Measurements from ENCODE around the gene BAHD1. TPM values are rescaled to one million over a fixed set of nuclear protein-coding genes. Genes with fewer than 3 reads are reported as not detected.

Gene BAHD1
- total RNA-seq, 2 donors from 2014 or later = 10.1 to 16.2 TPM

- Histone ChIP-seq H3K4me3 (no peak overlapping the region), H3K9me3 (no peaks in the 10 kb centered on the region), H3K4me1 (peaks cover 39% of the 10 kb centered on the region), H3K27ac (no peak overlapping the region), H3K27me3 (no peaks in the 10 kb centered on the region), H3K36me3 (replicated peaks in 1 of 2; ENCODE audit: insufficient read depth in 1 of 2, low read depth in 2 of 2) (no peaks in the 10 kb centered on the region)
- intact Hi-C loops (cut with DNase I) = no loop called here
- TF ChIP-seq POLR2A (IDR thresholded peaks at IDR 0.05) (no peak), CTCF (IDR thresholded peaks at IDR 0.05) (no peak)
- 72 to 77% methylated on average over 5 of the region's 5 CpGs for WGBS, 2 donors
- DNase-seq (no peak), ATAC-seq (no peak)
These were observed 4.0 kb downstream of the BAHD1 start for GRCh38 chr15:40444736-40445135.

- Histone ChIP-seq H3K36me3 (replicated peaks in 1 of 2; ENCODE audit: insufficient read depth in 1 of 2, low read depth in 2 of 2) (no peaks in the 10 kb centered on the region), H3K9me3 (no peaks in the 10 kb centered on the region), H3K27me3 (no peaks in the 10 kb centered on the region), H3K4me3 (no peak overlapping the region), H3K4me1 (peaks cover 44% of the 10 kb centered on the region), H3K27ac (peak overlapping the region in 1 of 4 donors; percentile 20)
- intact Hi-C loops (cut with DNase I) = no loop called here
- ATAC-seq (no peak), DNase-seq (peak in 1 of 4 donors; percentile 37)
- TF ChIP-seq CTCF (IDR thresholded peaks at IDR 0.05) = no peak
- no peak for TF ChIP-seq POLR2A (IDR thresholded peaks at IDR 0.05)
- WGBS, 2 donors = 51 to 56% methylated on average over 9 of the region's 9 CpGs
These were observed 4.7 kb downstream of the BAHD1 start for GRCh38 chr15:40445421-40445922.

GRCh38 chr15:40446144-40446543 lies 5.4 kb downstream of the BAHD1 start:
- Histone ChIP-seq H3K9me3 (no peaks in the 10 kb centered on the region), H3K4me3 (no peak overlapping the region), H3K27ac (no peak overlapping the region), H3K4me1 (peaks cover 46% of the 10 kb centered on the region), H3K36me3 (replicated peaks in 1 of 2; ENCODE audit: insufficient read depth in 1 of 2, low read depth in 2 of 2) (no peaks in the 10 kb centered on the region), H3K27me3 (no peaks in the 10 kb centered on the region)
- TF ChIP-seq POLR2A (IDR thresholded peaks at IDR 0.05) = no peak
- WGBS, 2 donors = 71% methylated on average over 2 of the region's 3 CpGs; no CpG with 5 or more reads in 1 of the 2 donors
- DNase-seq = no peak
- intact Hi-C loops (cut with DNase I) = no loop called here
- no peak for ATAC-seq

- Histone ChIP-seq H3K27ac (no peak overlapping the region), H3K4me1 (peaks cover 54% of the 10 kb centered on the region), H3K4me3 (no peak overlapping the region), H3K9me3 (no peaks in the 10 kb centered on the region), H3K36me3 (replicated peaks in 1 of 2; ENCODE audit: insufficient read depth in 1 of 2, low read depth in 2 of 2) (no peaks in the 10 kb centered on the region), H3K27me3 (no peaks in the 10 kb centered on the region)
- no peak for TF ChIP-seq POLR2A (IDR thresholded peaks at IDR 0.05)
- TF ChIP-seq CTCF (IDR thresholded peaks at IDR 0.05) = no peak
- intact Hi-C loops (cut with DNase I) = no loop called here
- no peak for DNase-seq
- no peak for ATAC-seq
- 95 to 96% methylated on average over 4 of the region's 4 CpGs for WGBS, 2 donors
These were observed 7.6 kb downstream of the BAHD1 start for GRCh38 chr15:40448354-40448753.

GRCh38 chr15:40449275-40449674 lies 8.5 kb downstream of the BAHD1 start:
- Histone ChIP-seq H3K27me3 (no peaks in the 10 kb centered on the region), H3K36me3 (replicated peaks in 1 of 2; ENCODE audit: insufficient read depth in 1 of 2, low read depth in 2 of 2) (no peaks in the 10 kb centered on the region), H3K9me3 (no peaks in the 10 kb centered on the region), H3K4me3 (no peak overlapping the region), H3K4me1 (peaks cover 48% of the 10 kb centered on the region), H3K27ac (no peak overlapping the region)
- no peak for TF ChIP-seq POLR2A (IDR thresholded peaks at IDR 0.05)
- DNase-seq (no peak), ATAC-seq (no peak)
- intact Hi-C loops (cut with DNase I) = no loop called here

GRCh38 chr15:40450047-40450446 lies 9.3 kb downstream of the BAHD1 start:
- H3K36me3 ChIP-seq (replicated peaks in 1 of 2; ENCODE audit: insufficient read depth in 1 of 2, low read depth in 2 of 2) = no peaks in the 10 kb centered on the region
- intact Hi-C loops (cut with DNase I) = no loop called here
- H3K27me3 ChIP-seq = no peaks in the 10 kb centered on the region
- ATAC-seq (no peak), DNase-seq (no peak)
- 63 to 80% methylated on average over 2 of the region's 2 CpGs for WGBS, 2 donors
- no peak overlapping the region for H3K27ac ChIP-seq
- TF ChIP-seq CTCF (IDR thresholded peaks at IDR 0.05) = no peak
- no peak for TF ChIP-seq POLR2A (IDR thresholded peaks at IDR 0.05)
- H3K4me3 ChIP-seq = no peak overlapping the region
- no peaks in the 10 kb centered on the region for H3K9me3 ChIP-seq
- H3K4me1 ChIP-seq = peaks cover 47% of the 10 kb centered on the region

All from body of pancreas (tissue), 4 donors.